Measurements from ENCODE around the gene KCNG4.

- TF ChIP-seq, protein P1, sequence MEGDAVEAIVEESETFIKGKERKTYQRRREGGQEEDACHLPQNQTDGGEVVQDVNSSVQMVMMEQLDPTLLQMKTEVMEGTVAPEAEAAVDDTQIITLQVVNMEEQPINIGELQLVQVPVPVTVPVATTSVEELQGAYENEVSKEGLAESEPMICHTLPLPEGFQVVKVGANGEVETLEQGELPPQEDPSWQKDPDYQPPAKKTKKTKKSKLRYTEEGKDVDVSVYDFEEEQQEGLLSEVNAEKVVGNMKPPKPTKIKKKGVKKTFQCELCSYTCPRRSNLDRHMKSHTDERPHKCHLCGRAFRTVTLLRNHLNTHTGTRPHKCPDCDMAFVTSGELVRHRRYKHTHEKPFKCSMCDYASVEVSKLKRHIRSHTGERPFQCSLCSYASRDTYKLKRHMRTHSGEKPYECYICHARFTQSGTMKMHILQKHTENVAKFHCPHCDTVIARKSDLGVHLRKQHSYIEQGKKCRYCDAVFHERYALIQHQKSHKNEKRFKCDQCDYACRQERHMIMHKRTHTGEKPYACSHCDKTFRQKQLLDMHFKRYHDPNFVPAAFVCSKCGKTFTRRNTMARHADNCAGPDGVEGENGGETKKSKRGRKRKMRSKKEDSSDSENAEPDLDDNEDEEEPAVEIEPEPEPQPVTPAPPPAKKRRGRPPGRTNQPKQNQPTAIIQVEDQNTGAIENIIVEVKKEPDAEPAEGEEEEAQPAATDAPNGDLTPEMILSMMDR (optimal IDR thresholded peaks at IDR 0.05 in 1 of 3, IDR thresholded peaks at IDR 0.05 in 1 of 3, conservative IDR thresholded peaks at IDR 0.05 in 1 of 3; ENCODE audit: extremely low read depth in 1 of 3, insufficient read depth in 2 of 3, low read length in 3 of 3), result peak; percentile 84 to 88 (median 85)
- no peak for TF ChIP-seq EZH2 (IDR thresholded peaks at IDR 0.05; ENCODE audit: low read length)
Observed at GRCh38 chr16:84277244-84277823, 37.5 kb upstream of the KCNG4 start.

Data from keratinocyte (primary cell).